Activated CD4-positive, alpha-beta T cell treated with anti-CD3 and anti-CD28 coated beads, Interleukin-2, amount 50 U/mL, for 48 hours (primary cell): ENCODE data around the gene HYLS1.

Source experiments
- DNase-seq, 2 experiments: peaks; one replicate each; pipeline ENCODE4 v3.0.0-alpha.2; 2020

Gene HYLS1

DNA sequence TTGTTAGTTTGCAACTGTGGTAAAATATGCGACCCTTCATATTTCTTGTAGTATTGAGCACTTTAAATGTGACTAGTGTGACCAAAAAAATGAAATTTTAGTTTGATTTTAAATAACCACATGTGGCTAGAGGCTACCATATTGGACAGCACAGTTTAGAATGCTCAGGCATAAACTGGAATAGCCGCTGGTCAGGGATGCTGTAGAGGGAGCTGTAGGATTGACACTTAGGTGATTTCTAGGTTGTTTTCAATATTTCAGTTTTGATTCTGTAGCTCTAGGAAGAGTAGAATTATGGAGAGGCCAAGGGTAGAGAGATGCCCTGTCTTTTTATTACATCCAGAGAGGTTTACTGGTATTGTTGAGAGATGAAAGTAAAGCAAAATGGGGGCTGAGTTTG, 47.6 kb downstream of the HYLS1 start:
- no peak for DNase-seq

GRCh38 chr11:125935618-125936199, 48.2 kb downstream of the HYLS1 start:
- DNase-seq = no peak

GRCh38 chr11:125938418-125938817, 51.0 kb downstream of the HYLS1 start:
- no peak for DNase-seq

DNA sequence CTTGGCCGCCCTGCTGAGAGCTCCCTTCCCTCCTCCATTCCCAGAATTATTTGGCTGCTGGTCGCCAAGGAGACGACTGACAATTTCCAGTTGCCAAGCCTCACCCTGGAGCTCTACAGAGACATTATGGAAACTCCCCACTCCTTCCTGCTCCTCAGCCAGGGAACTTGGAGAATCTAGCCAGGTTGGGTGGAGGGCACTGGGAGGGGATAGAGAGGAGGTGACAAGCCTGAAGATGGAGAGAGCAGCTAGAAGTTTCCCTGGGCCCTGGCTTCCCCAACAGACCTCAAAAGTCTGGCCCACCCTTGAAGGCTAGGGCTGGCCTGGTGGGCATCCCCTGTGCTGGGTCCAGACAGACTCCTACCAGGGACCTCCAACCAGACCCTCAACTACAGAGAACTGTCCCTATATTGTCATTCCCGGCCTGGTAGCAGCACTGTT, 51.6 kb downstream of the HYLS1 start:
- DNase-seq = no peak

DNA sequence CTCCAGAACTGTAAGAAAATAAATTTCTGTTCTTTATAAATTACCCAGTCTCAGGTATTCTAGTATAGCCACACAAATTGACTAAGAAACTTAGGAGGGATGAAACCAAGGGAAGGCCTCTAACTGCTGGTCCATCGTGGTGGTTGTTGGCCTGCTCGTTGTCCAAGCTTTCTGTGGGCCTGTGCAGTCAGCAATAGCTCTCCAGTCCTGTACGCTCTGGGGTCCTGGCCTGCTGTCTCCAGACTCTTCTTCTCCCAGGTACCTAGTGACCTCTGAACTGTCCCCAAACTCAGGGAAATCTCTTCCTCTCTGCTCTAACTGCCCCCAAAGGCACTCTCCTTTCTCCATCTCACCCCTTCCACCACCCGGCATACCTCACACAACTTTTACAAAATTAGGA, 52.7 kb downstream of the HYLS1 start:
- no peak for DNase-seq

DNA sequence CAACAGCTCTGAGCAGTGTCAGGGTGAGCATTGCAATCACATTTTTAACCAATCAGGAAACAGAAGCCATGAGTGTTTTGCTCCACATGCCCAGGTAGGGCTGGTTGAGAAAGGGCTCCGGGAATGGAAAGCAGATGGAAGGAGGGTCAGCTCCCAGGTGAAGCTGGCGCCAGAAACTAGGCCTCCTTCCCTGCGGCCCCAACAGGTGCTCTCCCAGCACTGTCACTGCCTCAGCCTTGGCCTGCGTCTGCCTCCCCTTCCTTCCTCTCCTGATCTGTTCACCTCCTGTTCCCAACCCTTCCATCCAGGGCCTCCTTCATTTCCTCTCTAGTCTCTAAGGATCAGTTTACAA, 53.8 kb downstream of the HYLS1 start:
- DNase-seq = no peak

GRCh38 chr11:125941619-125942611, 54.4 kb downstream of the HYLS1 start:
- peak; percentile 60 to 72 for DNase-seq

GRCh38 chr11:125942771-125943428, 55.4 kb downstream of the HYLS1 start:
- DNase-seq = no peak

GRCh38 chr11:125943661-125944349, 56.3 kb downstream of the HYLS1 start:
- no peak for DNase-seq

GRCh38 chr11:125944350-125945010, 57.0 kb downstream of the HYLS1 start:
- DNase-seq = no peak

DNA sequence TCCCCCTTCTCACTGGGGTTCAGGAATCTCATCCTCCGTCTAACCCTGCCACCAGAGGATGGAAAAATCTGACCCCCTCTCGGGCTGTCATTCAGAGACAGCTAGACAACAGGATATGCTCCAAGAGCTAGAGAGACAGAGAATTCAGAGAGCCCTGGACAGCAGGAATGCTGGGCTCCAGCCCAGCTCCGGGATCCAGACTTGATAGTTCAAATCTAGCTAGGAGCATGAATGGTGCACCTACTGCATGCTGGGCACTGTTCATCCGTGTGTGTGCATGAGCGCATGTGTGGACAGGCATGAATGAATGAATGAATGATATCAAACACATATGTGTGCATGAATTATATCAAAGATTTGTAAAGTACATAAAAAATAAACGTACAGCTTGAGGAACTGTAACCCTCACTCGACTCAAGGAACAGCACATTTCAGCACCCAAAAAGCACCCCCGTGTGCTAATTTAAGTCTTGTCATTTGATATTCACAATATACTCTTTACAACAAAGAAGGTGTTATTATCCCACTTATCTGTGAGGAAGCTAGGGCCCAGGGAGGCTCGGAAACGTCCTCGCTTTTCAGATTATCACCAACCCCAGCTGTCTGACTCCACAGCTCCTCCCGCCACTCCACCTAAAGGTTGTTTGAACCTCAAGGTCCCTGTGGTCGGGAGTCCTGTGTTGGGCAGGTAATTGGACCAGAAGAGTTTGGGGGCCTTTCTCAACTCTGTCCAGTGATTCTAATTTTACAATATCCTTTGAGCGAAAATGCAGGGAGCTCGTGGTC, 57.7 kb downstream of the HYLS1 start:
- DNase-seq = no peak

DNA sequence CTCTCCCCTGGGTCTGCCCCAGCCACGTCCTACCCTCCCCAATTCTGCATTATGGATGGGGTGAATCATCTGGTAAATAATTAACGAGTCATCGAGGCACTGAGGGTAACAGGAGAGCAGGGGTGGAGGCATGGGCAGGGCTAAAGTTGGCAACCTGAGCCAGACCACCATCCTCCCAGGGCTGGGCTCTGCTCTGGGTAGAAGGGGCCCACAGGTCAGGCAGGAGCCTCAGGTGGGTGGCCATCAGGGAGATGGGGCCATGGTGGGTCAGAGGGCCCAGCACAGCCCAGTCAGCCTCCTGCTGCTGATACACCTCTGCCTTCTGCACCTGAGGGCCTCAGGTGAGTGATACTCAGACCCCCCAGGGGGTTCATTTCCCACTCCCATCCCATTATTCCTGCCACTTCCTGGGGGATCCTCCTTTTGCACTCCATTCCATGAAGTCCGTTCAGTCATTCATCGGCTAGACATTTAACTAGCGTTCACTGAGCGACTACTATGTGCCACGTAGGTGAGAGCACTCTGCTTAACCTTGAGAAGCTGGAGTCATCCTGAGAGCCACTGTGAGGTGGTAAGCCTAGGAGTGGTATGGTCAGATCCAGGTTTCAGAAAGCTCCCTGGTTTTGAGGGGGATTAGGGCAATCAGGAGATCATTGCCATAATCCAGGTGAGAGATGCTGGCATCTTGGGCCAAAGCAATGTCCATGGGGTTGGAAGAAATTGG, 58.5 kb downstream of the HYLS1 start, which contains the start of gene VSIG10L2:
TSS of gene VSIG10L2 (plus strand) at position 248 of the 724 bp plus-strand sequence. CDS start at position 260, 12 bp downstream.
- DNase-seq = no peak

DNA sequence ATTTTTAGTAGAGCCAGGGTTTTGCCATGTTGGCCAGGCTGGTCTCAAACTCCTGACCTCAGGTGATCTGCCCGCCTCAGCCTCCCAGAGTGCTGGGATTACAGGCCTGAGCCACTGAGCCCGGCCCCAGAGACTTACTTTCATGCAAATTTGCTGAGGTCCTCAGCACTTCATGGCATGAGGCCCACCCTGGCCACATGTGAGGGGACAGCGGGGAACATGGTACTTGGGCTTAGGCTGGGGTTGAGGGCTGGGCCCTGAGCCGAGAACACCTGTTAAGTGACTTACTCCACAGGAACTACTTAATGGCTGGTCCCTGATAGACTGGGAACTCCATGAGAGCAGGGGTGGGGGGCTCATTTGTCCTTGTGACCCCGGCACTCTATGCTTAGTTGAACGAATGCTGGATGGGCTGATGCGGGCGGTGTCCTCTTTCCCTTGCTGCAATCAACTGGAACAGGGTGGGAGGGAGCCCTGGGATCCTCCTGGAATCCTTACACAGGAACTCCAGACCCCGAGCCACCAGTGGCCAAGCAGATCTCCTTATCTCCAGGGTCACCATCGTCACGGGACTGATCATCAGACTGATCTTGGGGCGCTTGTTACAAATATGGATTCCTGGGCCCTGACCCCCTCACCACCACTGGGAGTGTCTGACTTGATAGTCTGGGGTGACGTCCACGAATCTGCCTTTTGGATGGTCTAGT, 59.4 kb downstream of the HYLS1 start:
- no peak for DNase-seq

- no peak for DNase-seq
These were observed 60.2 kb downstream of the HYLS1 start for GRCh38 chr11:125947419-125948277.

GRCh38 chr11:125948278-125949051, 61.0 kb downstream of the HYLS1 start:
- DNase-seq = no peak

DNA sequence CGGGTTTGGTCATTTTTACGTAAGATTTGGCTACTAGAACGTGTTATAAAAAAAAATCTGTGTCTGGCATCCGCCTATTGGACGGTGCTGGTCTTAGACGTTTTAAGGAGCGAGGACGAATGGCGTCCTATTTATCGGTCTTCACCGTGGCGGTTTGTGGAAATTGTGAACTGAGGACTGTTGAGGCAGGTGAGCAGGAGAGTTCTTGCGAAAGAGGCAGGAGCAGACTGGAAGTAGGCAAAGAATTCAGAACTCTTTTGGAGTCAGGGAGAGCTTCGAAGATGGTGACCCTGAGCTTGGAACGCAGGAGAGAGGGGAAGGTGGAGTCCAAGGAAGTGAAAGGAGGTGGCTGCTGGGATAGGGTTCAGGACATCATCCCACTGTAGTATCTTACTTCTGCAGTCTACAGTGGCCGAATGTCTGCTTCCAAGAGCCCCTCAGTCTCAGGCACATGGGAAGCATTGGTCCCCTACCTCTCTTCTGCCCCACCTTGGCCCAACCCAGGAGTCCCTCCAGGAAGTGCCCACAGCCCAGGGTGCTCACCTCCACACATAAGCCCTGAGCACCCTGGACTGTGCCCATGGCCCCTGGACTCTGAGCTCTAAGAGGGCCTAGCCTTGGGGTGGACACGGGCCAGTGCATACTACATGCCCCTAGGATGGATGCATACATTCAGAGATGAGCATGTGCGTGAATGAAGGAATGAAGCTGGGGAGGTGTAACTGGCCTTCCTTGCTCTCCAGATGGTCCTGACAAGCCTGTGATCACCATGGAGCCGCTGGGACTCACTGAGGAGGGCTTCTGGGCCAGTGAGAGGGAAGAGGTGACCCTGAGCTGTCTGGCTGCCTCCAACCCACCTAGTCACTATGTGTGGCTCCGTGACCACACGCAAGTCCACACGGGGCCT, 62.1 kb downstream of the HYLS1 start:
- DNase-seq = no peak

DNA sequence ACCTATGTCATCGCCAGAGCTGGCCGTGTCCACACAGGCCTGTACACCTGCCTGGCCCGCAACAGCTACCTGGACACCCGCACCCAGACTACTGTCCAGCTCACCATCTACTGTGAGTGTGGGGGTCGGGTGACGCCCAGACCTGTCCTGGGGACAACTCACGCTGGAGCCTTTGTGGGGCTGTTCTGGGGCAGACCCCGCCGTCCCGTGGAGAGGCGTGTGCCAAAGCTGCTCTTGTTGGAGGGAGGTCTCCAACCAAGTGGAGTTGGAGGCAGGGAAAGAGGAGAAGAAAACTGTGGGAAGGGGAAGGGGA, 62.7 kb downstream of the HYLS1 start:
- DNase-seq = no peak
